NT2/D1 (cell line): ENCODE results near the gene CDHR3.

Source experiments
- DNase-seq: peaks from one replicate; pipeline ENCODE4 v3.0.0-alpha.2; 2011; ENCODE audit warnings: low read depth, low spot score
- H3K27me3 ChIP-seq: 2 replicates; pipeline ENCODE4 v1.6.0; 2011; ENCODE audit warnings: mild to moderate bottlenecking; ENCODE audit not compliant: insufficient read length, insufficient read depth
- H3K36me3 ChIP-seq: 2 replicates; pipeline ENCODE4 v1.6.1; 2011; ENCODE audit warnings: mild to moderate bottlenecking, low read length, mixed read lengths; ENCODE audit not compliant: insufficient read depth, insufficient read length
- H3K4me1 ChIP-seq: 2 replicates; pipeline ENCODE4 v1.5.1; 2011; ENCODE audit not compliant: insufficient read depth, insufficient read length
- H3K4me3 ChIP-seq: 2 replicates; pipeline ENCODE4 v1.5.1; 2011; ENCODE audit warnings: low read depth; ENCODE audit not compliant: insufficient read length
- H3K9ac ChIP-seq: 2 replicates; pipeline ENCODE4 v1.6.0; 2011; ENCODE audit warnings: low read depth; ENCODE audit not compliant: insufficient read length
- H3K9me3 ChIP-seq: 2 replicates; pipeline ENCODE4 v1.5.1; 2011; ENCODE audit warnings: mild to moderate bottlenecking, low read length; ENCODE audit not compliant: insufficient read depth
- SUZ12 ChIP-seq: IDR thresholded peaks from 2 replicates; pipeline ENCODE4 v1.6.1; 2011; ENCODE audit not compliant: insufficient read length, insufficient read depth; ENCODE audit errors: extremely low read depth
- YY1 ChIP-seq: IDR thresholded peaks from 2 replicates; pipeline ENCODE4 v1.6.1; 2011; ENCODE audit not compliant: insufficient read length, insufficient read depth
- ZNF274 ChIP-seq: IDR thresholded peaks from 2 replicates; pipeline ENCODE4 v1.6.1; 2011; ENCODE audit warnings: mild to moderate bottlenecking, low read depth, low read length

CDHR3 gene

GRCh38 chr7:105989191-105989590 lies 26.1 kb downstream of the CDHR3 start:
- H3K4me1 ChIP-seq: peaks cover 2% of the 10 kb centered on the region
- no peak for DNase-seq
- no peaks in the 10 kb centered on the region for H3K9me3 ChIP-seq
- no peaks in the 10 kb centered on the region for H3K27me3 ChIP-seq
- no peaks in the 10 kb centered on the region for H3K36me3 ChIP-seq
- TF ChIP-seq SUZ12: no peak
- no peak for TF ChIP-seq ZNF274
- TF ChIP-seq YY1: no peak
- H3K9ac ChIP-seq: no peak overlapping the region
- no peak overlapping the region for H3K4me3 ChIP-seq

GRCh38 chr7:105989686-105990085 lies 26.6 kb downstream of the CDHR3 start:
- H3K36me3 ChIP-seq: no peaks in the 10 kb centered on the region
- no peaks in the 10 kb centered on the region for H3K27me3 ChIP-seq
- DNase-seq: no peak
- H3K9ac ChIP-seq: no peak overlapping the region
- no peak overlapping the region for H3K4me3 ChIP-seq
- no peaks in the 10 kb centered on the region for H3K9me3 ChIP-seq
- peaks cover 2% of the 10 kb centered on the region for H3K4me1 ChIP-seq
- no peak for TF ChIP-seq ZNF274
- no peak for TF ChIP-seq YY1
- no peak for TF ChIP-seq SUZ12

- TF ChIP-seq YY1 (no peak), SUZ12 (no peak), ZNF274 (no peak)
- Histone ChIP-seq H3K27me3 (no peaks in the 10 kb centered on the region), H3K4me3 (no peak overlapping the region), H3K4me1 (peaks cover 2% of the 10 kb centered on the region), H3K9me3 (no peaks in the 10 kb centered on the region), H3K36me3 (no peaks in the 10 kb centered on the region), H3K9ac (no peak overlapping the region)
- DNase-seq: no peak
Measured at GRCh38 chr7:105990141-105990540, 27.1 kb downstream of the CDHR3 start.

- peaks cover 2% of the 10 kb centered on the region for H3K4me1 ChIP-seq
Measured at GRCh38 chr7:105990727-105991453, 27.8 kb downstream of the CDHR3 start.

GRCh38 chr7:105992905-105993304 lies 29.8 kb downstream of the CDHR3 start:
- H3K27me3 ChIP-seq: no peaks in the 10 kb centered on the region
- no peak for DNase-seq
- H3K4me1 ChIP-seq: peaks cover 2% of the 10 kb centered on the region
- no peaks in the 10 kb centered on the region for H3K9me3 ChIP-seq
- no peak overlapping the region for H3K9ac ChIP-seq
- H3K4me3 ChIP-seq: no peak overlapping the region
- H3K36me3 ChIP-seq: no peaks in the 10 kb centered on the region
- no peak for TF ChIP-seq YY1
- no peak for TF ChIP-seq ZNF274
- no peak for TF ChIP-seq SUZ12

More at GRCh38 chr7:105990727-105991453, 27.8 kb downstream of the CDHR3 start:
- H3K9me3 ChIP-seq: no peaks in the 10 kb centered on the region
- H3K36me3 ChIP-seq: no peaks in the 10 kb centered on the region
- H3K27me3 ChIP-seq: no peaks in the 10 kb centered on the region
- no peak for TF ChIP-seq SUZ12
- no peak for TF ChIP-seq ZNF274
- TF ChIP-seq YY1: no peak
- no peak overlapping the region for H3K9ac ChIP-seq
- no peak overlapping the region for H3K4me3 ChIP-seq
- peak; percentile 87 for DNase-seq

GRCh38 chr7:105996860-105997737 lies 34.0 kb downstream of the CDHR3 start:
- Histone ChIP-seq H3K4me3 (no peak overlapping the region), H3K9me3 (no peaks in the 10 kb centered on the region), H3K36me3 (no peaks in the 10 kb centered on the region), H3K9ac (no peak overlapping the region), H3K4me1 (no peaks in the 10 kb centered on the region), H3K27me3 (no peaks in the 10 kb centered on the region)
- TF ChIP-seq SUZ12: no peak
- TF ChIP-seq ZNF274: no peak
- TF ChIP-seq YY1: no peak
- no peak for DNase-seq

GRCh38 chr7:105999256-105999655 lies 36.2 kb downstream of the CDHR3 start:
- Histone ChIP-seq H3K9me3 (no peaks in the 10 kb centered on the region), H3K27me3 (no peaks in the 10 kb centered on the region)

More at GRCh38 chr7:105999256-105999655, 36.2 kb downstream of the CDHR3 start:
- Histone ChIP-seq H3K36me3 (no peaks in the 10 kb centered on the region), H3K4me1 (no peaks in the 10 kb centered on the region), H3K9ac (no peak overlapping the region), H3K4me3 (no peak overlapping the region)
- no peak for DNase-seq
- no peak for TF ChIP-seq ZNF274
- no peak for TF ChIP-seq SUZ12
- no peak for TF ChIP-seq YY1
